SU-DHL-6 (cell line): Measurements from ENCODE around the gene FLAD1.

Experiments
- CTCF ChIP-seq: fragments of 200-600 bp; sonication (generic); IDR thresholded peaks from one replicate; pipeline ENCODE4 v1.5.1; 2017; ENCODE audit warnings: antibody characterized with exemption, mild to moderate bottlenecking, low read length, moderate library complexity; ENCODE audit not compliant: insufficient read depth, poor library complexity, severe bottlenecking
- EZH2phosphoT487 ChIP-seq: fragments of 200-600 bp; sonication (generic), shearing (Covaris generic); conservative IDR thresholded peaks from 2 replicates; pipeline ENCODE4 v1.6.1; 2018; ENCODE audit warnings: mild to moderate bottlenecking, antibody characterized with exemption, low read length, moderate library complexity, mixed read lengths

DNA sequence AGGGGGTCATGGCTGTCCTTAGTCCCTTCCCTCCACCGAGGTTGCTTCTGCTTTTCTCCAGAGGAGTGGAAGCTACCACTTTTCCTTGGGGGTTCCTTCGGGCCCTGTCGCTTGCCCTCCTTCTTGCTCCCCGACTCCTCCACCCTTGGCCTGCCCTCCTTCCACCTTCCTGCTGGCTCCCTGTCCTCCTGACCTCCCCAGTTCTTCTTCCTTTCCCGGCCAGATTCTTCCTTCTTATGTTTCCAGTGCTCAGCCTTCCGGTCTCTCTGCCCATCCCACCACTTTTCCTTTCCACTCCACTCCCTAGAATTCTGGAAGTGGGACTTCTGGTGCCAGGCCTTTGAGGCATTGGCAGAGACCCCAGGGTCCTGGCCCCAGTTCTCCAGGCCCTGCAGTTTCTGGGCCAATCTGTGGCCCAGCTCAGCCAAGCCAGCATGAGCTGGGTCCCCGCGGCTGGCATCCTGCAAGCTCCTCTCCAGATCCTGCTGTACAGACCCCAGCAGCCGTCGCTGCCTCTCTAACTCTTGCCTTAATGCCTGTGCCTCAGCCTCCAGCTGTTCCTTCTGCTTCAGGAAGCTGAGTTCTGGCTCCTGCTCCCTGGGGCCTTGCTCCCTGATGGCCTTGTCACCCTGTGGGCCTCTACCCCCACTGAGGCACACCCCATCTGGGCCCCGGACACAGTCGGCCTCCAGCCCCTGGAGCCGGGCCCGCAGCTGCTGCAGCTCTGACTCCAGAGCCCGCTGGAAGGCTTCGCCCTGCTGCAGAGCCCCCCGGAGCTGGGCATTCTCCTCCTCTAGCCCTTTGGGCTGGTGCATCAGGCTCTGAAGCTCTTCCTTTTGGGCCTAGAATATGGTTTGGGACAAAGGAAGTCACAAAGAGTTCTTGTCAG, 36.9 kb upstream of the FLAD1 start:
- TF ChIP-seq CTCF: no peak
- no peak for TF ChIP-seq EZH2phosphoT487
